DMS79 (cell line): Measurements from ENCODE around the gene ADCYAP1.

Experiments
- DNase-seq: peaks from one replicate; lab custom pipeline; 2025; lab: John Stamatoyannopoulos, UW

The ADCYAP1 gene

DNA sequence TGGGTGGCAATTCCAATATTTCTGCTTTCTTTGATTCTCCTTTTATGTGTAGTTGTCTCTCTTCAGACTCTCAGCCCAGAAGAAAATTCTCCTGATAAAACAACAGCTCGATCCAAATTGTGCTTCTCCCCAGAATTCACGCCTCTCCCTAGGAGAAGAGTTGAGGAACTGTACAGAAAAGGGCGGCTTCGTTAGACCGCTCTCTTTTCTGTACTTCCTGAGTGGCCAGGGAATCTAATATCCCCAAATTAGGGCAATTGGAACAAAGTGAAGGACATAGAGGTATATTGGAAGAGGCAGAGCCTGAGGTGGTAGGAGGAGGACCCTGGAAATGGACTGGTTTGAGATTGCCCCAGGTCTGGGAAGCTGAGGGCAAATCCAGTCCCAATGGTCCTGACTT, 5.6 kb downstream of the ADCYAP1 start:
- DNase-seq = no peak

DNA sequence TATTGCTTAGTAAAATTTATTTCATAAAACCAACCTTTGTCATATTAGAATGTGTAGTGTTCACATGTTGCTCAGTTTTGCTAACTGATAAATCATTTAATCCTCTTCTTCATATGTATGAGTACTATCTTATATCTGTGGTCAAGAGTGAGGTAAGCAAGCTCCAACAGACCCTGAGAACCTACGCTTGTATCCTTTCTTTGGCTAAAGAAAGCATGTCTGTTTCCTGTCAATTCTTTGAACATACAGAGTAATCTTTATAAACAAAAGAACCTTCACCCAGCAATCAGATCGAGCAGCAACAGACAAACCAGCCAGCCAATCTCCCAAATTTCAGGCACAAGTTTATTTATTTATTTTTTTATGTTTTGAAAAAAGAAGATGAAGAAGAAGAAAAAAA, 6.4 kb downstream of the ADCYAP1 start:
- no peak for DNase-seq

DNA sequence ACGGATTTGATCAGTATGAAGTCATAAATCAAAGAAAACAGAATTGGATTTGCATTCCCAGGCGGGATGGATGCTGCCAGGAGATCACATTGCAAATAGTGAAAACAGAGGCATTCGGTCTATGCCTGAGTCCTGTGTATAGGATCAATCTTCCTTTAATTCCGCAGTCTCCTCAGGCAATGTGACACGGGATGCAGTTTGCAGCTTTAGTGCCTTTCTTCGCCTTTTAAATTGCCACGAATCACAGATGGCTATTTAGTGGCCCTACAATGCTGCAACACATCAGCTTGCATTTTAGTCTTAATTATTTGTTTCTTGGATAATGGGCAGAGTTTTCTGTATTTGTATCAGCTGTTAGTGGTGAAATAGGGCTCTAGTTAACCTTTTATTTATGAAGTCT, 6.8 kb downstream of the ADCYAP1 start:
- no peak for DNase-seq

DNA sequence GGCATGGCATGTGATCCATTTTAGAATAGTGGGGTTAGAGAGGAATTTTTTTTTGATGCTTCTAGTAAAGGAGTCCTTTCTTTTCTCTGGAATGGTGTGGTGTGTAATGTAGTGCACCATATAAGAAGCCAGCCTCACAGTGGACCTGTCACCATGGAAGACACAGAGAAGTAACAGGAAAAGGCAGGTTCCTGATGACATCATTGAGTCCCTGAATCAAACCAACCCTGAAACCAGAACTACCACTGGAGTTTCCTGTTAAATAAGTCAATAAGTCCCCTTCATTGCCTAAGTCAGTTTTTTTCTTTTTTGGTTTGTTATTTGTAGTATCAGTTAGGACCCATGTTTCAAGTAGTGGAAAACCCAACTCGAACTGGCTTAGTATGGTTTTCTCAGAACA, 11.9 kb downstream of the ADCYAP1 start:
- no peak for DNase-seq

DNA sequence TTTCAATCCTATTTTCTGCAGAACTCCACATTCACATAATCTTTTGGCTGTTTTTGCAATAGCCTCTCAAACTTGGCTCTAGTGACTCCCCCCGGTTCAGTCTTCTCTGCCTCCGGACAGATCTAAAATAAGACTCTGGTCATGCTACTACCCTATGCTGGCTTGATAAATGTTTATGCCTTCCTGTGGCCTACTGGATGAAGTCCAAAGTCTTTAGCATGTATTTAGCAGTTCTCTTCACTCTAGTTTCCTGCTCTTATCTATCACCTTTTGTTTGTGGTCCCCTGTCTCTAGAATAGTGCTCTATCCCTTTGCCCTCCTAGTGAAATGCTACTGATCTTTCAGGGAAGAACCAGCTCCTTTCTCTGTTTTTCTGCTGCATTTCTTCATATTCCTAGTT, 14.4 kb downstream of the ADCYAP1 start:
- DNase-seq = no peak

DNA sequence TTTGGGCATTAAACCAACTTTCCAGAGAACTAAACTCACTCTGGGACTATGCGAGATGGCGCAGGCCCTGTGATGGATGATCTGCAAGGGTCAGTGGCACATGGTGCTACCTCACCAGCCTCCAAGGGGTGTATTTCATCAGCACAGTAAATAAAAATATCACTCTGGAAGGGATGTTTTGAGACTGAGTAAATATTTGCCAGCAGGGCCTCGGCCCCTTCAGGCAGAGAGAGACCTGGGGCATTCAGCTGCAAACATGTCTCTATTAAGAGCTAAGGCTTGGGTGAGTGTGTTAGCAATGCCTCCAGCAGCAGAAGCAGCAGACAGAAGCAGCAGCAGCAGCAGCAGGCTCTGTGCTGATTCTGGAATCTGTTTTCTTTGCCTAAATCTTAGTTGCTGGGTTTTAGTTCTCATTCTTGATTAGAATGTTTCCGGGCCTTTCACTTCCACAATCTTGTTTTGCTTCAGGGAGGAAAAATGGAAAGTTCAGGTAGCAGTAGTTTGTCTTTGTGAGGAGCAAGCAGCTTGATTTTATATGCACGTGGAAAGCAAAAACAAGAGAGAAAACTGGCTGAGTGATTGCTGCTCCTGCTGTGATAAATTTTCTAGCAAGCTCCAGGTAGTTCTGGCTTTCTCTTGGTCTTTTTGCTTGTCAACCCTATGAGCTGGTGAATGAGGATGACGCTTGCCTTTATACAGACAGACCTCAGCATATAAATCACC, 18.6 kb downstream of the ADCYAP1 start:
- peak; percentile 61 for DNase-seq

DNA sequence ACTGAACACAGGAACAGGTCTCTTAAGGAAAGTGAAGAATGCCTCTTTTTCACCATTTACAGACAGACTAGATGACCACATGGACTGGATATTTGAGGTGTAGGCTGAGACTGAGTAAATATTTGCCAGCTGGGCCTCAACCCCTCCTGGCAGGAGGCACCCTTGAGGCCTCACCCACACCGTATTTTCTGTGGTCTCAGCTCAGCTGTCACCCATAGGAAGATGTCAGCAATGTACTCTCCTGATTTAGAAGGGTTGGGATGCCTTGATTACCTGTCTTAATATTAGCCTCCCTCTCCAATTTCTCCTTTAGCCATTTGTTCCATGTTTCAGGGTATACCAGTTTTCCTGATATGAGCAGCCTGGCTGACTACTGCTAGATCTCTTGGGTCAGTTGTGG, 20.3 kb downstream of the ADCYAP1 start:
- DNase-seq = no peak

DNA sequence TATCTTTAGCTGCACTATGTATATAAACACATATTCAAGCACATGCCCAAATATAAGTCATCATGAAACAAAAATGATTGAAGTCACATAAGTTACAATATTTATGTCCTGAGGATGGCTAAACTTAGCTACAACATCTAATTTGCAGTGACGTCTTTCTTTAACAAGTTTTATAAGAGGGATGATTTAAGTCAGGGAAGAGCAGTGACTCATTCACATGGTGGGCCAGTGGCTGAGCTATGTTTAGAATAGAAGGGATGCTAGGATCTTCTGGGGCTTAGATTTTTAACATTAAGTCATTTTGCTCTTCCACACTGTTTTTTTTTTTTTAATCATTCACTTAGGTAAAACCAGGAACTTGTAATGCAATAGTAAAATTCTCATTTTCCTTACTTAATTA, 22.3 kb downstream of the ADCYAP1 start:
- DNase-seq = no peak

DNA sequence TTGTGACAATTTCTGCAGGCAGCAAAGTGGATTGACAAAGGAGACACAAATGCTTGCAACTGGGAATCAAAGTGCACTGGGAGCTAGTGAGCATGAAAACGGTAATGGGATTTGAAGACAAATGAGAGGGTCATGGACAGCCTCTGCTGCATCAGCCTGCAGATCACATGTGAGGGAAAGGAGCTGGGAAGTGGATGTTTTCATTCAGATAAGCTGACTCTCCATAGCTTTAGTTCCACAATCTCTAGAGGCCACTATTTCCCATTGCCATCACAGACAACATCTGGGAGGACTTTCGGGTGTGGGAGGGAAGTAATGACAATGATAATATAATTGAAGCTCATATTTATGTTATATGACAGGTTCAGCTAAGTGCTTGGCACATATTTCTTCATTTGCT, 28.4 kb downstream of the ADCYAP1 start:
- DNase-seq = peak; percentile 64

DNA sequence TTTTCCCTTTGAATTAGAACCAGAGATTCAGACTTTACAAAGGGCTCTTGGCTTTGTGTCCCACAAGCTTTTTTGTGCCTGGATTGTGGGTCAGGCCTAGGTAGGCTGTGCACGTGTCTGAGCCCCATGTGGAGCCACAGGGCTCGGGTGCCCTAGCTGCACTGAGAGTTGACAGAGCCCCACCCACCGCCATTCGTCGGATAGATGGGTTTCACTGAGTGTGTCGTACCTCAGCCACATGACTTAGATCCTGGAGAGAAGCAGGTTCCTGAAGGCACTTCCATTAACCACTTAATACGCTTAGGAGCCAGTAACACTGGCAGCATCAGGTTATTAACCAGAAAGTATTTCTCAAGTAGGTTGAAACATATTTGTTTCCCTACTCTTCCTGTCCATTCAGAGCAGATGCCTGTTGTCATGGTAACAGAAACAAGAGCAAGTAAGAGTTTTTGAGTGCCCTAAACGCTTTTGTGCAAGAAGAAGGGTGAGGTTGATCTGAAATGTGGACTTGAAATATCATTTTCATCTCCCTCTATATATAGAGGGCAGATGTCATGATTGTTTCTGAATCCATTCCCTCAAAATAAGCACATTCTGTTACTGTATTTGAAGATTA, 30.0 kb downstream of the ADCYAP1 start:
- peak; percentile 99 for DNase-seq

DNA sequence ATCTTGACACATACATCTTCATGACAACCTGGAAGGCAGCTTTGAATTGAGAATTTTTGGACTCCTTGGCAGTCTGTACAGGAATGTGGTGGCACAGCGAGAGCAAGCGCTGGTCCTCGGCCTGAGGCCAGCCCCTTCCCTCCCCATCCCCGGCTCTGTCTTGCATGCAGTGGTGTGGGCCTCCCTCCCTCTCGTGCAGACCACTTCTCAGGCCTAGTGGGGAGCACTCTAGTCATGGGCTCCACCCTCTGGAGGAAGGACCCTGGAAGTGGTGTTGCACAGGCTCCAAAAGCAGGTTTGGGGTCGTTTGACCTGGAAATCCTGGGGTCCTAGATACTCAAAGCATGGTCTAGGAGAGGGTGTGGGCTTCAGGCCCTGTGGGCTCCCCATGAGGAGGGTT, 32.3 kb downstream of the ADCYAP1 start:
- no peak for DNase-seq

DNA sequence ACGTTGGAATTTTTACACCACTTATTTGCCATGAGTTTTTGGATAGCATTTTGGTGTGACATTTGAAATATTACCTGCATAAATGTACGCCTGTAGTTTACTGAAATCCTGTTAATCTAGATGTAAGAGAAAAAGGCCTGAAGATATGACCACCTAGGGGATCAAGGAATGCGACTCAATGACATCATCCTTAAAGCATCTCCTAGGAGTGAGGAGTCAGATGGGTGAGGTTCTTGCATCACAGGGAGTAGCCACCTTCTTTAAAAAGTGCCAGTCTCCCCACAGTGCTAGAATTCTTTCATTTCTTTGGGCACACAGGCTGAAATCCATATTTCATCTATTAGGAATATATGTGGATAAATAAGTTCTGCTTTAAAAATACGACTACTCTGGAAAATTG, 34.5 kb downstream of the ADCYAP1 start:
- DNase-seq = no peak

DNA sequence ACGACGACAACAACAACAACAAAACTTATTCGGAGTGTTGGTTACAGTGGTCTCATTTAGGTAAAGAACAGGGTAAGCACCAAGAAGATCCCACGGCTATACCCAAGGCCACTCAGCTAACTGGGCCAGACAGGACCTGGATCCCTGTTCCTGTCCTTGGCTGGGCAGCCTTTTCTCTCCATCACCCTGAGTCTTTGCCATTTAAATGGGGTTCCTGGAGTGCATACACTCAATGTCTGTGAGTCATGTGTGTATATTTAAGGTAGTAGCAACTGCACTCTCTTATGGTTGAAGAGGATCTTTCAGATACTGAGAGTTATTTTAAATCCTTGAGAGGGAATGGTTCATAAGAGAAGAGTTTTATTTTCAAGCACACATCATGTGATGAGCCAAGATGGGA, 35.3 kb downstream of the ADCYAP1 start:
- peak; percentile 27 for DNase-seq

DNA sequence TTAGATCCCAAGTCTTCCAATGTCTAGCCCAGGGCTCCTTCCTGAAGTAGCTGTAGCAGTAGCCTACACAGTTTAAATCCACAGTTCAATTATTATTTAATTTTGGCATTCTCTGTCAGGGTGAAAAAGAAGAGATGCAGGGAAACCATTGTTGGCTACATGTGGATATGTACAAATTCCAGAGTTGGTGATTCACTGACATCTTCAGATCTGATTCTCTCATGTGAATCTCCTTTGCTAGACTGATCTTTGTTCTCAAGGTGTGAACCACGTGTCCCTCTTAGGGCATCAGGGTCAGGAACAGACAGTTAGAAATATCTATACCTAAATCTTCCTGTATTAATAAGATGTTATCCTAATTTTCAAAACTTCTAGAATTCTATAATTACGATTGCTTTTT, 36.7 kb downstream of the ADCYAP1 start:
- DNase-seq = no peak

DNA sequence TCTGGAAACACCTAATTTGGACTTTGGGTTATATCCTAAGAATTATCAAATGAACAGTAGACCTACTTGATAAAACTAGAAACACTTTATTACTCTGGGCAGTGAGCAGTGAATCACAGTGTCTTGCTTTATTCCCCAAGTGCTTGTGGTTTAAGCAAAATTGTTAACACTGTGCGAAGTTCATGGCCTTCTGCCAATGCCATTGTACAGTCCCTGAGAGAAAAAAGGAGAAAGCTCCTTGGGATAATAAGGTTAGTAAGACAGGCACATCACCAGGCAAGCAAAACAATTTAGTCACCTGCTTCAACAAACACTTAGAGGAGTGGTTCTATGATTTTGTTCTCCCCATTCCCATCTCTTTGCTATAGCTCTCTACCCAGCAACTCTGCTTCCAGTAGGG, 39.8 kb downstream of the ADCYAP1 start:
- peak; percentile 82 for DNase-seq

DNA sequence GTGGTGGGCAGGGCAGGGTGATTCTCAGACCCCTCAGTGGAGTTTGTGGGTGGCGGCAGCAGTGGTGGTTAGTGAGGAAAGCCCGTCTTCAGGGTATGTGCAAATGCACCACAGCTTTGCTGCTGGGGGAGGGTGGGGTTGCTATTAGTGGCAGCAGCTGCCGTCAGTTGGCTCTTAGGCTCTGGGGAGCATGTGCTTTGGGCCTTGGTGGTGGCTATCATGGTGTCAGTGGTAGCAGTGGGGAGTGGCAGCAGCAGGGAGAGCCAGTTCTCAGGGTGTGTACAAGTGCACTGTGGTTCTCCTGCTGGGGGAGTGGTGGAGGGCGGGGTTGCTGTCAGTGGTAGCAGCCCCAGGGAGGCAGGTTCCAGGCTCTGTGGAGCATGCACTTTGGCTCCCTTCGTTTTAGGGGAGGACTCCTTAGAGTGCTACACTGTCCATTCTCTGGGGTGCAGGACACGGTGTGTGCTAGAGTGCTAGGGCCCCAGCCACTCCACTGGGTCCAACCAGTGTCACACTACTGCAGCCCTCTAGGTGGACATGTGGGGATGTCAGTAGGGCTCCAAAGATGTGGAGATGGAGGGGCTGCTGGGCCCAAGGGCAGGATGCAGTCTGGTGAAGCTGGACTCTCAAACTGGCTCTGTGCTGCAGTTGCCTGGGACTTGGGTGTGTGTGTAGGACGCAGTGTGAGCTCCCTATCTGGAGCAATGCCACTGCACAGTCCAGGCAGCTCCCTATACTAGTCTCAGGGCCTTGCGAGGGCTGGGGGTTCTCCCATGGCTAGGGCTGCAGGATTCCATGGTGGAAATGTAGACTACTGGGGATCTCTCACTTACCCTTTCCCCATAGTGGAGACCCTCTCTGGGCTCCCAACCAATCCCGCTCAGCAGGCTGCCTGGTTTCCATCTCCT, 45.3 kb downstream of the ADCYAP1 start:
- DNase-seq = no peak

DNA sequence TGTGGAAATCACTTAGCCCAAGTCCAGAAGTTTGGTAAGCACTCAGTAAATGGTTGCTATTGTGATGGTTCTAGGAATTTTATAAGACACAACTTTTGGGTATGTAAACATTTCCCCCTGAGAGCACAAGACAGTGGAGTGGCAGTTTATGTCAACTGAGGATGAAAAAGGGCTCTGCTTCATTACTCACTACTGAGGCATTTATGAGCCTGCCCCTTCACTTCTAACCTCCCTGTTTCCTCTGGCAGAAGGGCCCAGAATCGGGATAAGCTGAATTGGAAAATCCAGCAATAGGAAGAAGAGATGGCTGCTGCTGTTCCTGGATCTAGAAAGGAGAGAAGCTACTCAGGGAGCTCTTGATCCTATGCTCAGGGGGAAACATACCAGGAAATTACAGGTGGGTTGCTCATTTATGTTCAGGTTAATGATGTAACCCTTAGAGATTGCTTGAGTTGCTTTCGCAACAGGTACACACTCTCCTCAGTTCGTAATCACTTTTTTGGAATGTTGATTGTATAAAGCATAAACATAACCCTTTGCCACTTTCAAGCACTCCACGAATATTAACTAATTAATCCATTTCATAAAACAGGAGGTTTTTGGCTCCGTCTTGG, 46.3 kb downstream of the ADCYAP1 start:
- DNase-seq = no peak

DNA sequence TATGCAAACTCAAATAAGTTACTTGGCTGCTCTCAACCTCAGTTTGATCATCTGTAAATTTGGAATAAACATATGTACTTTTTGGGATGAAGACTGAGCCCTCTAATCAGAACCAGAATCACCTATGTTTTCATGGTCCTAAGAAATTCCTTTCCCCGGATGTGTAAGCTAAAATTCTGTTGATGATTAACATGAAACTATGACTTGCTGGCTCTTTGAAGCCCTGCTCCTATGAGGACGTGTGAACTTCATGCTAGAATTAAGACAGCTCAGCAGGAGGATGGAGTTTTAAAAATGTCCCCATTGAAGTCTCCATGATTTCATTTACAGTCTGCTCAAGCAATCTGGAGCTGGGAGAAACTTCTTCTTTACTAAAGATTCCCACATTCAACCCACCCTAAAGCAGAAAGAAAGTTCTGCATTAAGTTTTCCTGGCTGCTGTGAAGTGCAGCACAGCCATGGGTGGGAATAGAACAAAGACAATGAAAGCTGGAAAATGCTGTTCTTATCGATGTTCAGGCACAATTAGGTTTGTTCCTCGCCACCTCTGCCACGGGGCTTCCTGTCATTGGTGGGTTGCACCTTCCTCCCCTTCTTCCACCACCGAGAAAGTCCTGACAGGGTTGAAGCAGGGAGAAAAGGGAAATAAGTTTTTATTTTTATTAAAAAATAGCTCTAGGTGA, 50.9 kb downstream of the ADCYAP1 start:
- no peak for DNase-seq

DNA sequence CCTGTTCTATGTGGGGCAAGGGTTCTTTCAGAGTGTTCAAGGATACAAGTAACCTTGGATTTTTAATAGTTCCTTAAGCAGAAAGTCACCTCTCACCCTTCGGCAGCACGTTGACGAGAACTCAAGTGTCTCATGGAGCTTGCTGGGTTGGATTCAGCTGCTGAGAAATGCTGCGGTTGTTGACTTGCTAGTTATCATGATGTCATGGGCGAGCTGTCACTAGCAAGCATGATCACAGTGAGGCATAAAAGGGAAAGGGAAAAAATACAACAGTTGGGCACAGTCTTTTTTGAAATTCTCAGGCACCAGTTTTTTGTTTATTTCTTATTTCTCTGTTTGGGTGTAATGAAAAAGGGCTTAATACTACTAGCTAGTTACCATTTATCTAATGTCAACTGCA, 53.2 kb downstream of the ADCYAP1 start:
- DNase-seq = no peak

DNA sequence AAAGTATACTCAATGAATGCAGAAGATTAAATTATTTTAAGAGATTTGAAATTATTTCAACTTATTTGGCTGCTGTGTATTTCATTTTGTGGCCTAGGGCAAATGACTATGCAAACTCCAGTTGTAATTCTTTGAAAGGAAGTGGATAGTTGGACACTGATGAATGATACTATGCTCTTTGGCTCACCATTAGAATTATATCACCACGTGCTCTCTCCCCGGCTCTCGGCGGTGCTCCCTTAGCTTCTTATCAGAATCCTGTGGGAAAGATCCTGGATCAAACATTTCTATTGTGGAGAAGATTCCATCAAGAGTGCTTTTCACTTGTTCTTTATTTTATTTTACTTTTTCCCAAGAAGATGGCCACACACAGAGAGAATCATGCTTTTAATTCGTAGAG, 55.2 kb downstream of the ADCYAP1 start:
- no peak for DNase-seq
